ENCODE measurements around the gene CABCOCO1. TPM values are rescaled to one million over a fixed set of nuclear protein-coding genes. Genes with fewer than 3 reads are reported as not detected.

The CABCOCO1 gene
- polyA plus RNA-seq, 1 donor = 1.8 TPM

GRCh38 chr10:61780732-61781131 lies 118.0 kb downstream of the CABCOCO1 start:
- Histone ChIP-seq H3K27me3 (ENCODE audit: control insufficient read depth, insufficient read depth, low read length) (no peaks in the 10 kb centered on the region), H3K4me1 (ENCODE audit: control insufficient read depth, insufficient read depth, low read length) (no peaks in the 10 kb centered on the region), H3K4me3 (ENCODE audit: low read length) (no peak overlapping the region), H3K36me3 (ENCODE audit: control insufficient read depth, insufficient read depth, low read length) (no peaks in the 10 kb centered on the region), H3K27ac (ENCODE audit: low read length) (no peak overlapping the region), H3K9me3 (ENCODE audit: control insufficient read depth, low read depth, low read length) (no peaks in the 10 kb centered on the region)
- no peak for DNase-seq

GRCh38 chr10:61781969-61782403 lies 119.3 kb downstream of the CABCOCO1 start:
- H3K4me3 ChIP-seq (ENCODE audit: low read length) = no peak overlapping the region
- H3K27me3 ChIP-seq (ENCODE audit: control insufficient read depth, insufficient read depth, low read length) = no peaks in the 10 kb centered on the region
- H3K9me3 ChIP-seq (ENCODE audit: control insufficient read depth, low read depth, low read length) = no peaks in the 10 kb centered on the region
- peak in 1 of 2 donors; percentile 46 for DNase-seq
- H3K27ac ChIP-seq (ENCODE audit: low read length) = no peak overlapping the region
- no peaks in the 10 kb centered on the region for H3K36me3 ChIP-seq (ENCODE audit: control insufficient read depth, insufficient read depth, low read length)
- H3K4me1 ChIP-seq (ENCODE audit: control insufficient read depth, insufficient read depth, low read length) = no peaks in the 10 kb centered on the region

- DNase-seq = no peak
- Histone ChIP-seq H3K4me3 (ENCODE audit: low read length) (no peak overlapping the region), H3K9me3 (ENCODE audit: control insufficient read depth, low read depth, low read length) (no peaks in the 10 kb centered on the region), H3K27me3 (ENCODE audit: control insufficient read depth, insufficient read depth, low read length) (no peaks in the 10 kb centered on the region), H3K4me1 (ENCODE audit: control insufficient read depth, insufficient read depth, low read length) (no peaks in the 10 kb centered on the region), H3K27ac (ENCODE audit: low read length) (no peak overlapping the region), H3K36me3 (ENCODE audit: control insufficient read depth, insufficient read depth, low read length) (no peaks in the 10 kb centered on the region)
- no CpG with 5 or more reads among the region's 9 CpGs for WGBS (ENCODE audit: insufficient coverage, low lambda C conversion rate)
Measured at GRCh38 chr10:61784354-61785133, 121.8 kb downstream of the CABCOCO1 start.

GRCh38 chr10:61785473-61786105 lies 122.9 kb downstream of the CABCOCO1 start:
- 90% methylated on average over 2 of the region's 3 CpGs for WGBS (ENCODE audit: insufficient coverage, low lambda C conversion rate)
- Histone ChIP-seq H3K36me3 (ENCODE audit: control insufficient read depth, insufficient read depth, low read length) (no peaks in the 10 kb centered on the region), H3K4me1 (ENCODE audit: control insufficient read depth, insufficient read depth, low read length) (no peaks in the 10 kb centered on the region), H3K27me3 (ENCODE audit: control insufficient read depth, insufficient read depth, low read length) (no peaks in the 10 kb centered on the region), H3K9me3 (ENCODE audit: control insufficient read depth, low read depth, low read length) (no peaks in the 10 kb centered on the region), H3K27ac (ENCODE audit: low read length) (no peak overlapping the region), H3K4me3 (ENCODE audit: low read length) (no peak overlapping the region)
- no peak for DNase-seq

- DNase-seq = no peak
- WGBS (ENCODE audit: insufficient coverage, low lambda C conversion rate) = 82% methylated on average over 2 of the region's 4 CpGs
Measured at GRCh38 chr10:61786728-61787127, 124.0 kb downstream of the CABCOCO1 start.

GRCh38 chr10:61787170-61787569 lies 124.4 kb downstream of the CABCOCO1 start:
- DNase-seq = no peak
- Histone ChIP-seq H3K27me3 (ENCODE audit: control insufficient read depth, insufficient read depth, low read length) (no peaks in the 10 kb centered on the region), H3K36me3 (ENCODE audit: control insufficient read depth, insufficient read depth, low read length) (no peaks in the 10 kb centered on the region), H3K4me3 (ENCODE audit: low read length) (no peak overlapping the region), H3K9me3 (ENCODE audit: control insufficient read depth, low read depth, low read length) (no peaks in the 10 kb centered on the region), H3K27ac (ENCODE audit: low read length) (no peak overlapping the region), H3K4me1 (ENCODE audit: control insufficient read depth, insufficient read depth, low read length) (no peaks in the 10 kb centered on the region)
- 100% methylated on average over 1 of the region's 3 CpGs for WGBS (ENCODE audit: insufficient coverage, low lambda C conversion rate)

More at GRCh38 chr10:61786728-61787127, 124.0 kb downstream of the CABCOCO1 start:
- Histone ChIP-seq H3K27me3 (ENCODE audit: control insufficient read depth, insufficient read depth, low read length) (no peaks in the 10 kb centered on the region), H3K9me3 (ENCODE audit: control insufficient read depth, low read depth, low read length) (no peaks in the 10 kb centered on the region), H3K4me1 (ENCODE audit: control insufficient read depth, insufficient read depth, low read length) (no peaks in the 10 kb centered on the region), H3K36me3 (ENCODE audit: control insufficient read depth, insufficient read depth, low read length) (no peaks in the 10 kb centered on the region), H3K27ac (ENCODE audit: low read length) (no peak overlapping the region), H3K4me3 (ENCODE audit: low read length) (no peak overlapping the region)

GRCh38 chr10:61789031-61789430 lies 126.3 kb downstream of the CABCOCO1 start:
- Histone ChIP-seq H3K27me3 (ENCODE audit: control insufficient read depth, insufficient read depth, low read length) (no peaks in the 10 kb centered on the region), H3K9me3 (ENCODE audit: control insufficient read depth, low read depth, low read length) (no peaks in the 10 kb centered on the region), H3K36me3 (ENCODE audit: control insufficient read depth, insufficient read depth, low read length) (no peaks in the 10 kb centered on the region), H3K27ac (ENCODE audit: low read length) (no peak overlapping the region), H3K4me3 (ENCODE audit: low read length) (no peak overlapping the region), H3K4me1 (ENCODE audit: control insufficient read depth, insufficient read depth, low read length) (no peaks in the 10 kb centered on the region)
- WGBS (ENCODE audit: insufficient coverage, low lambda C conversion rate) = 50% methylated on average over 1 of the region's 1 CpG
- no peak for DNase-seq

GRCh38 chr10:61791216-61791615 lies 128.5 kb downstream of the CABCOCO1 start:
- H3K27me3 ChIP-seq (ENCODE audit: control insufficient read depth, insufficient read depth, low read length) = no peaks in the 10 kb centered on the region
- no peaks in the 10 kb centered on the region for H3K36me3 ChIP-seq (ENCODE audit: control insufficient read depth, insufficient read depth, low read length)
- no peaks in the 10 kb centered on the region for H3K4me1 ChIP-seq (ENCODE audit: control insufficient read depth, insufficient read depth, low read length)
- H3K9me3 ChIP-seq (ENCODE audit: control insufficient read depth, low read depth, low read length) = no peaks in the 10 kb centered on the region
- no peak overlapping the region for H3K4me3 ChIP-seq (ENCODE audit: low read length)
- no CpG with 5 or more reads among the region's 2 CpGs for WGBS (ENCODE audit: insufficient coverage, low lambda C conversion rate)
- no peak overlapping the region for H3K27ac ChIP-seq (ENCODE audit: low read length)
- DNase-seq = peak in 1 of 2 donors; percentile 20

GRCh38 chr10:61792097-61792716 lies 129.5 kb downstream of the CABCOCO1 start:
- no CpG with 5 or more reads among the region's 1 CpG for WGBS (ENCODE audit: insufficient coverage, low lambda C conversion rate)
- no peak for DNase-seq
- Histone ChIP-seq H3K36me3 (ENCODE audit: control insufficient read depth, insufficient read depth, low read length) (no peaks in the 10 kb centered on the region), H3K4me1 (ENCODE audit: control insufficient read depth, insufficient read depth, low read length) (no peaks in the 10 kb centered on the region), H3K9me3 (ENCODE audit: control insufficient read depth, low read depth, low read length) (no peaks in the 10 kb centered on the region), H3K27ac (ENCODE audit: low read length) (no peak overlapping the region), H3K27me3 (ENCODE audit: control insufficient read depth, insufficient read depth, low read length) (no peaks in the 10 kb centered on the region), H3K4me3 (ENCODE audit: low read length) (no peak overlapping the region)

GRCh38 chr10:61792921-61793320 lies 130.2 kb downstream of the CABCOCO1 start:
- Histone ChIP-seq H3K27me3 (ENCODE audit: control insufficient read depth, insufficient read depth, low read length) (no peaks in the 10 kb centered on the region), H3K9me3 (ENCODE audit: control insufficient read depth, low read depth, low read length) (no peaks in the 10 kb centered on the region), H3K27ac (ENCODE audit: low read length) (no peak overlapping the region), H3K4me3 (ENCODE audit: low read length) (no peak overlapping the region), H3K4me1 (ENCODE audit: control insufficient read depth, insufficient read depth, low read length) (no peaks in the 10 kb centered on the region), H3K36me3 (ENCODE audit: control insufficient read depth, insufficient read depth, low read length) (no peaks in the 10 kb centered on the region)
- WGBS (ENCODE audit: insufficient coverage, low lambda C conversion rate) = no CpG with 5 or more reads among the region's 1 CpG
- DNase-seq = no peak
